Activated T-cell treated with anti-CD3 and anti-CD28 coated beads, Interleukin-2, amount 50 U/mL, for 1 hour (primary cell): ENCODE measurements around the gene FTSJ3.
A peak's percentile ranks its signal among the peaks of the same experiment; 100 is the strongest.
"Not testable (repeated sequence)": the region's sequence is repeated elsewhere in the genome, so short reads cannot be mapped to it uniquely, and the experiment has no call there.

Source experiments
- DNase-seq: peaks from one replicate; pipeline ENCODE4 v3.0.0-alpha.2; 2020

The FTSJ3 gene

DNA sequence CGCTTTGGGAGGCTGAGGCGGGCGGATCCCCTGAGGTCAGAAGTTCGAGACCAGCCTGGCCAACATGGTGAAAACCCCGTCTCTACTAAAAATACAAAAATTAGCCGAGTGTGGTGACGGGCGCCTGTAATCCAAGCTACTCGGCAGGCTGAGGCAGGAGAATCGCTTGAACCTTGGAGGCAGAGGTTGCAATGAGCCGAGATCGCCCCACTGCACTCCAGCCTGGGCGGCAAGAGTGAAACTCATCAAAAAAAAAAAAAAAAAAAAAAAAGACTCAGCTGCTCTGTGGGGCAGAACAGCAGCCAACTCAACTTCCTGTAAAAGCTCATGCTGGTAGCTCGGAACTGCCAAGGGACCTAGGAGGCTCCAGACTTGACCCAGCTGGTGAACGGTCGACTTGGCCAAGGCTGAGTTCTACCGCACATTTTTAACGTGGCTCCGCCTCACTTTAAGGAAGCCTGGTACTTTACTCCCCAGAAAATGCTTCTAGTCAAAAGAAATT is 16.0 kb upstream of the FTSJ3 start:
- not testable (repeated sequence) for DNase-seq

DNA sequence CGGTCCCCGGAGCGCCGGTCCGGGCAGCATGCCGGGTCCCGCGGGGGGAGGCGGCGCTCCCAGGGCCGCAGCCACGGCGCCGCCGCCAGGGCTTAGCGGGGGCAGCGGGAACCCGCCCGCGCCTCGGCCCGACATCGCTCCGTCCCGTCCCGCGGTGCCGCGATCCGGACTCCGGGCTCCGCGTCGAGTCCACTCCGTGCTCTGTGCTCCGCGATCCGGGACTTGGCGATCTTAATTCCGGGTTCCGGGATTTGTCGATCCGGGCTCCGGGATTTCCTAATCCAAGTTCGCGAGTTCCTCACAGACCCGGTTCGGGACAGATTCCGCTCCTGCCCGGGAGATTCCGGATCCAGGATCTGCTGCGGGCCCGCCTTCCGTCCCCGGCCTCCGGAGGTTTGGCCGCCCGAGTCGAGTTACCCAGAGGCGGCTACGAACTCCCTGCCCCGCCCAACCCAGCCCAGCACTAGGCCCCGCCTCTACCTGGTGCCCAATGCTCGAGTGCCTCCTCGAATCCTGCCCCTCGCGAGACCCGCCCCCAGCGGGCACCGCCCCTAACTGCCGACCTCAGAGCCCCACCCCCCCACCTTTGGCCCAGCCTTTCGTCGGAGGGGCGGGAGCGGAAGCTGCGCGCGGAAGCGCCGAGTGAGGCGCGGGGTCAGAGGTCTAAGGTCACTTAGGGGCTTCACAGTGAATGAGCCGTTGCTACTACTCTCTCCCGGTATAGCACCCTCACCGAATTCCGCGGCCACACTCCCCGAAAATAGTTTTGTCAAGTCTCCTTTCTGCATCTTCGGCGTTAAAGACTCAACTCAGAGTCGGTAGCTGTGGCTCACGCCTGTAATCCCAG is 15.3 kb upstream of the FTSJ3 start, which contains the start of gene SMARCD2:
TSS of gene SMARCD2 (minus strand) at position 146 of the 847 bp plus-strand sequence. CDS start at position 135, 11 bp downstream.
- DNase-seq = peak; percentile 99

DNA sequence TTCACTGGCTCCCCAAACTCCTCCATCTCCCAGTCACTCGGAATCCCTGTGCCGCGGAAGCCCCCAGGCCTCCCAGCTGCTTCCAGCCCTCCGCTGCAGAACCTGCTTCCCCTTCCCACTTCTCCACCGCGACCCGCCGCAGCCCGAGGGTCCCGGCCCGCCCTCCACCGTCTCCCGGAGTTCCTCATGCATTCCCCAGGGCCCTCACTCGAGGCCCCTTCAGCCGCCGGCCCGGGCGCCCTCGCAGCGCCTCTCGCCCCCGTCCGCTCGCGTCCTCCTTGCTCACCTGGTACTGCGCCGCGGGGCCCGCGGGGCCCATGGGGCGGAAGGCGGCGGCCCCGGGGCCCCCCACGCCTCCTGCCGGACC is 14.7 kb upstream of the FTSJ3 start:
- no peak for DNase-seq

GRCh38 chr17:63841350-63842172 is 14.1 kb upstream of the FTSJ3 start:
- no peak for DNase-seq

DNA sequence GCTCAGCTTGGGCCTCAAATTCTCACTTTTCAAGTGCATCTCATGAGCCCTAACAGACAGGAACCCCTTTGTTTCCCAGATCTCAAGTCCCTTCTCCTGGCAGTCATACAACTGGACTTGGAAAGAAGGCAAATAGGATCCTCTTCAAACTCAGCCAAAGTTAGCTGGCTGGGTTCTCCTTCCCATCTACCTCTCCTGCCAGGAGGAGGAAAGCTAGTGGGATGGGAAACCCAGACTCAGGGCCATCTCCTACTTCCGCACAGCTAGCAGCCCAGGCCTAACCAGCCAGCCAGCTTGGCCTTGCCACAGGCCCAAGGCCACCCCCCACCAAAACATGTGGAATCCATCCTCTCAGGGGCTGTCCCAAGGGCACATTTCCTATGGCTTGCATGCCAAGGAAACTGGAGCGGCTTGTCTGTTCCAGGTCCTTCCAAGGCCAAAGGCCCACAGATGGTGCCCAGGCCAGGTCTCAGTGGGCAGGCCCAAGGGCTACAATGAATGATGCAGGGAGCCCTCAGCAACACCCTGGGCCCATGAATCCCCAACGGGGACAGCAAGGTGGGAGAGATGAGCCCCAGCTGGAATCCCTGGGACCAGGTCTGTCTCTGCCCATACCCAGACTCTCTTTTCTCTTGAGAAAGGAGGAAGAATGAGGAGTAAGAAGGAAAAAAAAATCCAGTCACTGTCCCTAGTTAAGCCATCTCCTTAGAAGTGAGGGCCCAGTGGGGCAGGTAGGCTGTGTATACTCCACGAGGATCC is 13.3 kb upstream of the FTSJ3 start:
- no peak for DNase-seq

GRCh38 chr17:63838631-63839171 is 11.2 kb upstream of the FTSJ3 start:
- DNase-seq = no peak

- no peak for DNase-seq
These were observed 10.6 kb upstream of the FTSJ3 start for GRCh38 chr17:63837962-63838600.

GRCh38 chr17:63837480-63837879 is 10.0 kb upstream of the FTSJ3 start:
- DNase-seq = no peak

- no peak for DNase-seq
These were observed 9.3 kb upstream of the FTSJ3 start for GRCh38 chr17:63836811-63837210.

- DNase-seq = no peak
These were observed 7.8 kb upstream of the FTSJ3 start for GRCh38 chr17:63835167-63835720.

GRCh38 chr17:63834431-63835166 is 7.1 kb upstream of the FTSJ3 start:
- DNase-seq = peak; percentile 69

- DNase-seq = no peak
These were observed 6.4 kb upstream of the FTSJ3 start for GRCh38 chr17:63833741-63834373.

GRCh38 chr17:63833026-63833740 is 5.7 kb upstream of the FTSJ3 start:
- no peak for DNase-seq

DNA sequence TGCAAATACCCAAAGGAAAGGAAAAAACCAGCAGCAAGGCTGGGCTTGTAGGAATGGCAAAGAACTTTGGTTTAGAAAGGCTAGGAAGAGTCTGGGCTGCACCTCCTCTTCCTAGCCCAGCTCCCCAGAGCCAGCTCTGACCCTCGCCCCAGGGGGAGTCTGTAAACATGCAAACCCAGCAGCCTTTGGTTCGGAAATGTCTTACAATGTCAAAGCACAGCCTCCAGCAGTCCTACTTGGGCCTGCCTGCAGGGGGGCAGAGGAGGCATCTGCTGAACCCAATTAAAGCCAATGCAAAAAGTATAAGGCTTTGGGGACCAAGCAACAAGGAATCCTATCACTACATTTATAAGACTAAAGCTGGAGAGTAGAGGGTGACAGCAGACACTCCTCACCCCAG is 5.0 kb upstream of the FTSJ3 start:
- DNase-seq = no peak

DNA sequence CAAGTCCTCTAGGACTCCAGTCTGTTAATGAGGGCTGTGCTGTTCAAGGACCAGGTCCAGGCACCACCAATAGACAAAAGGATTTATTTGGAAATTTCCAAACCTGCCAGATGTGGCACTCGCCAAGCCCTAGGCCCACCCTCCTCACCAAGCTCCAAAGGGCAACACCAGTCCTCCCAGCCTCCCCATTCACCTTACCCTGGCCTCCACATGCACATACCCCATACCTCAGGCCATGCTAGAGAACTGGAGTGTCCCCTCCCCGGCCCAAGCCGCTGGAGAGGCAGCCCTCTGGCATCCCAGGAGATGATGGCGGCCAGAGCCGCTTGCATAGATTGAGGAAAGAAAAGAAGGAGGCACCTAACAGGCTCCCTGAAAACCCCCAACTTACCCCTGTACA is 4.6 kb upstream of the FTSJ3 start:
- no peak for DNase-seq

DNA sequence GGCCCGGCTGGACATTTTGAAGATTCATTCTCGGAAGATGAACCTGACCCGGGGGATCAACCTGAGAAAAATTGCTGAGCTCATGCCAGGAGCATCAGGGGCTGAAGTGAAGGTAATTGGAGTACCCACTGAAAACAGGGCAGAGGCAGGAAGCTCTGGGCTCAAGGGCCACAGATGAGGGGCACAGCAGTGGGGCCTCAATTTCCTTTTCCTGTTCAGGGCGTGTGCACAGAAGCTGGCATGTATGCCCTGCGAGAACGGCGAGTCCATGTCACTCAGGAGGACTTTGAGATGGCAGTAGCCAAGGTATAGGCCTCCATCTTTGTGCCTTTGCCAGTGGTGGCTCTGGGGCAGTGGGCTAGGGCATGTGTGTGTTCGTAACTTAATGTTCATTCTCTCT is 4.0 kb upstream of the FTSJ3 start:
- no peak for DNase-seq

- no peak for DNase-seq
These were observed 3.5 kb upstream of the FTSJ3 start for GRCh38 chr17:63830904-63831491.

GRCh38 chr17:63830278-63830677 is 2.8 kb upstream of the FTSJ3 start:
- no peak for DNase-seq

DNA sequence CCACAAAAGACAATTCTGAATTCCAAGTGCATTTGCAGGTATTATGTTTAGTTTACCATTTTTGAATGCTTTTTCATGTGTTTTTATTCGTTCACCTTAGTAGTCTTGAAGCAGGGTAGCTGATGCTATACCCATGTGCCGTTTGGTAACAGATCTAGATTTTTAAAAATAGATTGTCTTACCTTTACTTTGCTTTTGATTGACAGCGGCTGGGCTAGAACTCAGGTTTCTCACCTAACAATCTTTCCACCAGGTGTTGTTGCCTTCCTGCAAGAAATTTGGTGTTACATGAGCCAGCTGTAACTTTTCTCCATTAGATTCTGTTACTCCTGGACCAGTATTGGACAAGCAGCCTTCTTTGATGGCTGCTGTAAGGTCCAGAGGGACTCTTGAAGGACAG is 1.5 kb upstream of the FTSJ3 start:
- no peak for DNase-seq

GRCh38 chr17:63827801-63828221 is 348 bp upstream of the FTSJ3 start:
- no peak for DNase-seq
